ENCODE data around the gene LAMA2. TPM values are rescaled to one million over a fixed set of nuclear protein-coding genes. Genes with fewer than 3 reads are reported as not detected.

Gene LAMA2
- total and polyA plus RNA-seq, 2 donors (not counting 3 experiments of a cell fraction or from before 2014, with no cell fraction given) = 0.51 to 0.75 TPM

DNA sequence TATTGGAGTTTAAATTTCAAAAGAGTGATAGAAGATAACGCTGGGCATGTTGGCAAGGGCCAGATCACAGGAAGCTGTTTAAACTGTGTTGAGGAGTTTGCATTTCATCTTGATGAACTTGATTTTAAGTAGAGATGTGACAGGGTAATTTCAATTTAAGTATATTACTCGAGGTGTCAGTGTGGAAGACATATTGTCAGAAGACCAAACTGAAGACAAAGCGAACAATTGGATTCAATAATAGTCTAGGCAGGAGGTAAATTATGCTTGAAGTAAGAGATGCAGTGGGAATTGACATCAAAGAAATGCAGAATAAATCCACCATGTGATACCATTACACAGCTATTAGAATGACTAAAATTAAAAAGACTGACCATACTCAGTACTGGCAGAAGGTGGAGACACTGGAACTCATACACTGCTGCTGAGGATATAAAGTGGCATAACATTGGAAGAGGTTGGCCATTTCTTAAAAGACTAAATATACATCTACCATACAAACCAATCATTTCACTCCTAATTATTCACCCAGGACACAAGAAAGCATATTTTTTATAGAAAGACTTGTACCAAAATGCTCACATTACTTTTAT lies 586.2 kb downstream of the LAMA2 start:
- H3K4me1 ChIP-seq (ENCODE audit: control insufficient read depth, extremely low read depth, insufficient read depth, low read length) = no peaks in the 10 kb centered on the region
- no peak overlapping the region for H3K4me3 ChIP-seq (replicated peaks in 1 of 3; ENCODE audit: insufficient read depth in 1 of 3, low read depth in 1 of 3, low read length in 3 of 3)
- H3K27me3 ChIP-seq (ENCODE audit: control insufficient read depth in 2 of 2, insufficient read depth in 2 of 2, low read length in 2 of 2) = no peaks in the 10 kb centered on the region
- no peak overlapping the region for H3K4me2 ChIP-seq (ENCODE audit: insufficient read depth, low read length)
- ChIA-PET CTCF (interaction anchor here (0.6 to 1.5 kb wide), 4 partner anchors 9 to 109 kb away, joined by 3 to 7 read pairs (median 4); no protein-coding TSS in a partner anchor), POLR2A (no interaction called here)
- H2AFZ ChIP-seq (ENCODE audit: low read depth, low read length) = no peak overlapping the region
- H4K20me1 ChIP-seq (replicated peaks; ENCODE audit: control insufficient read depth, extremely low read depth, insufficient read depth, low read length) = no peaks in the 10 kb centered on the region
- no peaks in the 10 kb centered on the region for H3K79me2 ChIP-seq (ENCODE audit: control insufficient read depth, insufficient read depth, low read length)
- dilution Hi-C loops (cut with MboI; ENCODE audit: extremely low pct_ligation_motif_present, low sequenced_read_pairs) (no loop called here), intact Hi-C loops (cut with micrococcal nuclease) (no loop called here)
- no peaks in the 10 kb centered on the region for H3K9me1 ChIP-seq (replicated peaks; ENCODE audit: control insufficient read depth, extremely low read depth, insufficient read depth, low read length)
- no peak for FAIRE-seq
- no peaks in the 10 kb centered on the region for H3K36me3 ChIP-seq (ENCODE audit: control insufficient read depth in 2 of 2, extremely low read depth in 1 of 2, insufficient read depth in 2 of 2, low read length in 2 of 2)
- no peak for DNase-seq (ENCODE audit: low read depth, low spot score)
- H3K9me3 ChIP-seq (replicated peaks; ENCODE audit: control insufficient read depth, insufficient read depth, low read length) = no peaks in the 10 kb centered on the region
- H3K27ac ChIP-seq (ENCODE audit: insufficient read depth, low read depth, low read length) = no peak overlapping the region
- no TSS peak for BruUV-seq (replicated peaks)
- H3K9ac ChIP-seq (replicated peaks; ENCODE audit: extremely low read depth, insufficient read depth, low read length) = no peak overlapping the region
- TF ChIP-seq, protein P1, sequence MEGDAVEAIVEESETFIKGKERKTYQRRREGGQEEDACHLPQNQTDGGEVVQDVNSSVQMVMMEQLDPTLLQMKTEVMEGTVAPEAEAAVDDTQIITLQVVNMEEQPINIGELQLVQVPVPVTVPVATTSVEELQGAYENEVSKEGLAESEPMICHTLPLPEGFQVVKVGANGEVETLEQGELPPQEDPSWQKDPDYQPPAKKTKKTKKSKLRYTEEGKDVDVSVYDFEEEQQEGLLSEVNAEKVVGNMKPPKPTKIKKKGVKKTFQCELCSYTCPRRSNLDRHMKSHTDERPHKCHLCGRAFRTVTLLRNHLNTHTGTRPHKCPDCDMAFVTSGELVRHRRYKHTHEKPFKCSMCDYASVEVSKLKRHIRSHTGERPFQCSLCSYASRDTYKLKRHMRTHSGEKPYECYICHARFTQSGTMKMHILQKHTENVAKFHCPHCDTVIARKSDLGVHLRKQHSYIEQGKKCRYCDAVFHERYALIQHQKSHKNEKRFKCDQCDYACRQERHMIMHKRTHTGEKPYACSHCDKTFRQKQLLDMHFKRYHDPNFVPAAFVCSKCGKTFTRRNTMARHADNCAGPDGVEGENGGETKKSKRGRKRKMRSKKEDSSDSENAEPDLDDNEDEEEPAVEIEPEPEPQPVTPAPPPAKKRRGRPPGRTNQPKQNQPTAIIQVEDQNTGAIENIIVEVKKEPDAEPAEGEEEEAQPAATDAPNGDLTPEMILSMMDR (IDR thresholded peaks at IDR 0.05; ENCODE audit: extremely low read depth in 1 of 2, insufficient read depth in 1 of 2, low read depth in 1 of 2, low read length in 2 of 2) = no peak
- TF ChIP-seq MYC (IDR thresholded peaks at IDR 0.05; ENCODE audit: low read depth, low read length) (no peak), GATA2 (IDR thresholded peaks at IDR 0.05; ENCODE audit: insufficient read depth, insufficient read length, low read depth, low read length) (no peak), POLR2A (IDR thresholded peaks at IDR 0.05; ENCODE audit: low read depth, low read length) (no peak), EZH2 (IDR thresholded peaks at IDR 0.05; ENCODE audit: borderline replicate concordance, low read depth, low read length, severe bottlenecking) (no peak), FOS (IDR thresholded peaks at IDR 0.05; ENCODE audit: borderline replicate concordance, insufficient read depth, low read length) (no peak), POLR2AphosphoS5 (IDR thresholded peaks at IDR 0.05; ENCODE audit: insufficient read depth, low read depth, low read length) (no peak), JUN (IDR thresholded peaks at IDR 0.05; ENCODE audit: borderline replicate concordance, insufficient read depth, insufficient read length, low read depth) (no peak)
- TF ChIP-seq, protein P2, sequence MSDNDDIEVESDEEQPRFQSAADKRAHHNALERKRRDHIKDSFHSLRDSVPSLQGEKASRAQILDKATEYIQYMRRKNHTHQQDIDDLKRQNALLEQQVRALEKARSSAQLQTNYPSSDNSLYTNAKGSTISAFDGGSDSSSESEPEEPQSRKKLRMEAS (IDR thresholded peaks at IDR 0.05; ENCODE audit: insufficient read depth, insufficient read length) = no peak

Data from endothelial cell of umbilical vein (primary cell).